GM12891 (cell line): ENCODE data around the gene CACNA1A.

Experiments
- POLR2A ChIP-seq: IDR thresholded peaks from 2 replicates; pipeline ENCODE4 v1.6.1; 2011; ENCODE audit warnings: low read depth, low read length, control low read depth
- POLR2AphosphoS5 ChIP-seq: IDR thresholded peaks from 2 replicates; pipeline ENCODE4 v1.6.1; 2011; ENCODE audit warnings: low read depth, low read length, control low read depth
- SPI1 ChIP-seq: IDR thresholded peaks from 2 replicates; pipeline ENCODE4 v1.6.1; 2011; ENCODE audit warnings: low read depth, low read length, control low read depth

- TF ChIP-seq POLR2A (no peak), SPI1 (no peak), POLR2AphosphoS5 (no peak)
These were observed 169.1 kb downstream of the CACNA1A start for GRCh38 chr19:13337181-13337580.
